Body of pancreas (tissue), 4 donors: ENCODE data around the gene WWTR1.

ENCODE experiments used
- POLR2A ChIP-seq, 3 donors: fragments of 450-650 bp; IDR thresholded peaks; one replicate each; pipeline ENCODE4 v1.6.1; 2016; ENCODE audit warnings: antibody characterized with exemption in 3 of 3, mild to moderate bottlenecking in 2 of 3
- TF ChIP-seq, protein P1 (sequence below), 7 experiments: fragments of 450-650 bp in 4 of 7; fragments of 200-600 bp in 3 of 7; sonication (generic) in 3 of 7; IDR thresholded peaks; one replicate each; pipeline ENCODE4 v1.5.1; 2016 to 2019; ENCODE audit warnings: antibody characterized with exemption in 7 of 7

DNA sequence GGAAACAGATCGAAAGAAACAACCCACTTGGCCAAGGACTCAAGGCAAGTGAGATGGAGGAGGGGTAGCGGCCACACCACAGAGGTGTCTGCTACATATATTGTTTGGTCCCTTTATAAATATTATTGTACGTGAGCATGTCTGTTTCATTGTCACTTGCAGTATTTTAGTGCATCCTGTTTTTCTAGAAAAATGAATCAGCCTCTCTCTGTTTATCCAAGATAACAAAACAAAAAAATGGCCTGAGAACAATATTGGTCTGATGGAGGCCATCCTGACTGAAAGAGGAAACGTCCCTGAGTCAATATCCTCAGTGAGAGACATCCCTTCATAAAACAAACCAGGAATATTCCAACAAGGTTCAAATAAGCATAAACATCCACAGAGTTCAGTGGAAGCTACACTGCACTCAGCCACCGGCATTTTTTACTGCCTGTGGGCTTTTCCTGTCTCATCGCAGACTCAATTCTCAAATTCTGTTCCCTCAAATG, 42.0 kb downstream of the WWTR1 start:
- TF ChIP-seq, protein P1, sequence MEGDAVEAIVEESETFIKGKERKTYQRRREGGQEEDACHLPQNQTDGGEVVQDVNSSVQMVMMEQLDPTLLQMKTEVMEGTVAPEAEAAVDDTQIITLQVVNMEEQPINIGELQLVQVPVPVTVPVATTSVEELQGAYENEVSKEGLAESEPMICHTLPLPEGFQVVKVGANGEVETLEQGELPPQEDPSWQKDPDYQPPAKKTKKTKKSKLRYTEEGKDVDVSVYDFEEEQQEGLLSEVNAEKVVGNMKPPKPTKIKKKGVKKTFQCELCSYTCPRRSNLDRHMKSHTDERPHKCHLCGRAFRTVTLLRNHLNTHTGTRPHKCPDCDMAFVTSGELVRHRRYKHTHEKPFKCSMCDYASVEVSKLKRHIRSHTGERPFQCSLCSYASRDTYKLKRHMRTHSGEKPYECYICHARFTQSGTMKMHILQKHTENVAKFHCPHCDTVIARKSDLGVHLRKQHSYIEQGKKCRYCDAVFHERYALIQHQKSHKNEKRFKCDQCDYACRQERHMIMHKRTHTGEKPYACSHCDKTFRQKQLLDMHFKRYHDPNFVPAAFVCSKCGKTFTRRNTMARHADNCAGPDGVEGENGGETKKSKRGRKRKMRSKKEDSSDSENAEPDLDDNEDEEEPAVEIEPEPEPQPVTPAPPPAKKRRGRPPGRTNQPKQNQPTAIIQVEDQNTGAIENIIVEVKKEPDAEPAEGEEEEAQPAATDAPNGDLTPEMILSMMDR (IDR thresholded peaks at IDR 0.05): no peak
- TF ChIP-seq POLR2A (IDR thresholded peaks at IDR 0.05): no peak
